GM18498 (cell line): ENCODE data around the gene PUS10.

Experiments used
- ATAC-seq: cut with Tn5 transposase; IDR thresholded peaks from one replicate; pipeline ENCODE4 v1.9.1; 2021; ENCODE audit warnings: mild to moderate bottlenecking, moderate library complexity; ENCODE audit not compliant: unreplicated experiment

Gene PUS10

DNA sequence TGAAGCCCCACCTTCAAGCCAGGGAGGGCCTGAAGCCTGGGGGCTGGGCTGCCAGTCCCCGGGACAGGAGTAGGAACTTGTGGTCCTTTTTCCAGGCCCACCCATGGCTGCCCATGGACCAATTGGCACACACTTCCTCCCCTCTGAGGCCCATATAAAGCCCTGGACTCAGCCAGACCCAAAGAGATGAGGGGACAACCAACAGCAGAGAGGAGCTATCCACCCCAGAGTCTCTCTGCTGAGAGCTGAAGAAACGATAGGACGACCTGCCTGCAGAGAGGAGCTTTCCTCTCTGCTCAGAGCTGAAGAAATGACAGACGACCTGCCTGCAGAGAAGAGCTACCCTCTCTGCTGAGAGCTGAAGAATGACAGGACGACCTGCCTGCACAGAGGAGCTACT, 44.4 kb downstream of the PUS10 start:
- ATAC-seq: no peak

- no peak for ATAC-seq
These were observed 45.0 kb downstream of the PUS10 start for GRCh38 chr2:60972889-60973656.

GRCh38 chr2:60966507-60967405, 51.3 kb downstream of the PUS10 start:
- ATAC-seq: peak; percentile 79

- no peak for ATAC-seq
These were observed 52.6 kb downstream of the PUS10 start for GRCh38 chr2:60965499-60965785.

DNA sequence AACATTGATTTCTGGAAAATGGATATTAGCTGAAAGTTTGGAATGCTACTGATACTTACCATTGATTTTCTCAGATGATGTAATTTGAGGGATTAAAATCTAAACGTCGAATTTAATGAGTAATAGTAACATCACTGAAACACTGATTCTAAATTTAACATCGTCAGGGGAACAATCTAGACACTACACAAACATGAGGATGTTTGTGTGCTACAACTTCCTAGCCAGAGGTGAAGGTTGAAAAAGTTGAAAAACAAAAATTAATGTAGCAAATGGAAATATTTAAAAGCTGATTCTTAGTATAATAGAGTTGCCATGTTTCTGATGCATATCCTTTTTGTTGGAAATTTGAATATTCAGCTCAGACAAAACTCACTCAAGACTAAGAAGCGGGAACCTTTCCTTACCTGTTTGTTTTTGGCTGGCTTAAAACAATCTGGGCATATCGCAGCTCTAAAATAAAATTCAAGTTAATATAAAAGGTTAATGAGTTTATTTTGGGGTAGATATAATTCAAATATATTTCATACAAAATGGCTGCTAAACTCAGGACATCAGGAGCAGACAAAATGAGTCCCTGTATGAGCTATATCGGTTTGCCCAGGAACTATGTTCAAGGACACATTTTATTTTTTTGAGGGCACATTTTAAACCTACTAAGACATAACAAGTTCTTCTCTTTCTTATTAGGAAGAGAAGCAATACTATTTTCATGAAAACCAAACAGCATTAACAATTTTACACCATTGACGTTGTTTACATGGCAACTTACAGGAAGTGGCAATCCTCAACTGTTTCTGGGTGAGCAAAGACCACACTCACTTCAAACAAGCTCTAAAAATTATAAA, 53.2 kb downstream of the PUS10 start:
- no peak for ATAC-seq

DNA sequence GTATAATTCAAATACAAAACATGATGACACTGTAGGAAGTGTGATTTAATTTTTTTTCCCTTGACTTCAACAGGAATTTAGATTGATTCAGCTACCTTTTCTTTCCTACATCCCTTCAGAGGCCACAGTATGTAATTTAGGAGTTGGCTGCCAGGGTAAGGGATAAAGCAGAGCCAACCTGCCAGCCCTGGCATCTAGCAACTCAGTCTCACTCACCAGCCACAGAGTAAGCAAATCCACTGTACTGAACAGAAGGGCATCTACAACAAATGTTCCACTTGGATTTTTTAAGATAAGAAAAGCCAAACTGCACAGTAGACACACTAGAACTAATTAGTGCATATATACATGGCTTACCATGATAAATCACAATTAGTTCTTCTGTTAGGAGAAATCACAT, 54.9 kb downstream of the PUS10 start:
- no peak for ATAC-seq

DNA sequence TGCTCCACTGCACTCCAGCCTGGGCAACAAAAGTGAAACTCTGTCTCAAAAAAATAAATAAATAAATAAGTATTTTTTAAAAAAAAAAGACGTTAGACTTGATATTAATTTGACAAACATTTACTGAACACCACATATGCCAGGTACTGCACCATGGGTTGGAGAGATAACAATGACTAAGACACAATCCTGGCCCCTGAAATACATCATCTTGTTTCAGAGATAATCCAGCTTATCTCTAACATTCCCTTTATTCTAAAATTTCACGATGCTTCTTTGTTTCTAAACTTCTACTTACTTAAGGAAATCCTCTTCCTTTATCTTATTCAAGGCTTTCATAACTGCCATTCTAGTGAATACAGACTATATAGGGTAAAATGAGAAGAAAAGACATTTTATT, 55.5 kb downstream of the PUS10 start:
- ATAC-seq: no peak

DNA sequence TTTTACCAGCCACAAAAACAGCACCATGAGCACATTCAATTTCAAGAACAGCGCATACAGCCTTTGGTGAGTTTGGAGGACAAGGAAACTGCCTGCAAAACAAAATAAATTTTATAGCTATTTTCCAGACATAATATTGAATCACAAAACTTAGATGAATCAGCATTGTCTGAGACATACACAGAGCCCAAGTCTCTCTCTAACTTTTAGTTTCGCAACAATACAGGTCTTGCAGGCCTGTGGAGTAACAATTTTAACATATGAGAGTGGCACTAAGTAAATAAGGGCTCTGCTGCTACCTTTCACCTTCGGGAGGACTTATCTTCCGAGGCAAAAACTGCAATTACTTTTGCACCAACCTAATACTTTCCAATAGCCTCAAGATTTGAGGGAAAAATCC, 56.6 kb downstream of the PUS10 start:
- no peak for ATAC-seq

- no peak for ATAC-seq
These were observed 57.3 kb downstream of the PUS10 start for GRCh38 chr2:60960706-60961105.

DNA sequence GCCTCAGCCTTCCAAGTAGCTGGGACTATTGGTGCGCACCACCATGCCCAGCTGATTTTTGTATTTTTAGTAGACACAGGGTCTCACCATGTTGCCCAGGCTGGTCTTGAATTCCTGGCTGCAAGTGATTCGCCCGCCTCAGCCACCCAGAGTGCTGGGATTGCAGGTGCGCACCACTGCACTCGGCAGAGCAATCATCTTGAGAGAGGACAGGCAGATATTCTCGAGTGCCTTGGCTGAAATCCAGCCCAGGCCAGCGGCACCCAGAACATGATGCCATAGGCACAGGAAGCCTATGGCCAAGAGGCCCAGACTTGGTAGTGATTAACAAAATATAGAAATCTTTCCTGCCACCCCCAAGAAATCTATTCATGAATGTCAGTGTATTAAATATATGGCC, 58.6 kb downstream of the PUS10 start:
- no peak for ATAC-seq

DNA sequence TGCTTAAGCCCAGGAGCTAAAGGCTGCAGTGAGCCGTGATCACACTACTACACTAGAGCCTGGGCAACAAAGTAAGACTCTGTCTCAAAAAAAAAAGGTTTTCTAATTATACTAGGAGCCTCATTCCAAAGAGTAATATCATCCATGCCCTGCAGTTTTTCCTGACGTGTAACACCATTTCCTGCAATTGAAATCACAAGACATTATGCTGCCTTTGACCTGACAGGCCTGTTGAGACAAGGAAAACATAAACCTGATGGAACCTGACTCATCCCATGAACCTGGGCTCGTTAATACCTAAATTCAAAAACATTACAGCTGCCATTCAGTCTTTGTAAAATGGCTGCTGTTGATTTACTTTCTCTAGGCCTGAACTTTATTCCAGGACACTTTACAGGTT, 59.3 kb downstream of the PUS10 start:
- no peak for ATAC-seq

DNA sequence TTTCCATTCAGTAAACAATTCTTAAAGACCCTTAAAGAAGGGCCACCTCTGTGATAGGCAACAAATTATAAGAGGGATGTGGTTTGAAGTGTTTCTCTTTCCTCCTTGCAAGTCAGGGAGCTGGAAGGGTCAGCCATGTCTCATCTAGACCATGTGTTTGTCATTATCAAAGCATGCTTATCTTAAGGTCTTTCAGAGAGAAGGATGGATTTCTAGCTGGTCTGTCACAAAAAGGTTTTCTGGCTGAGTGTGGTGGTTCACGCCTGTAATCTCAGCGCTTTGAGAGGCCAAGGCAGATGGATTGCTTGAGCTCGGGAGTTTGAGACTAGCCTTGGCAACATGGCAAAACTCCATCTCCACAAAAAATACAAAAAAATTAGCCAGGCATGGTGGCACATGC, 59.7 kb downstream of the PUS10 start:
- no peak for ATAC-seq

GRCh38 chr2:60957643-60958042, 60.4 kb downstream of the PUS10 start:
- no peak for ATAC-seq

DNA sequence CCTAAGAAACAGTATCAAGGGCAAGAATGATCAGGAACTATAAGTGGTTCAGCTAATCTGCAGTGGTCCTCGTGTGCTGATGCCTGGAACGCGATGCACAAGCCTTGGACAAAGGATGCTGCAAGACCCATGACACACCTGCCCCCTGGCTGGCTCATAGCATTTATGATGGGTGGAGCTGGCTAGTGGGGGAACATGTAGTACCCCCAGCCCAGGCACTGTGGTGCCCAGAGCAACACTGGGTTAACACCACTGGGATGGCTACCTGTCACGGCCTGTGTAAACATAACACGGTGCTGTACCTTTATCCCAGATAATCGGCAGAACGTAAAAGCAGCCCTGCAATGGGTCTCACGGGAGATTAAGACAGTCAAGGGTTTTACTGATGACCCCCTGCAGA, 60.8 kb downstream of the PUS10 start:
- ATAC-seq: no peak

DNA sequence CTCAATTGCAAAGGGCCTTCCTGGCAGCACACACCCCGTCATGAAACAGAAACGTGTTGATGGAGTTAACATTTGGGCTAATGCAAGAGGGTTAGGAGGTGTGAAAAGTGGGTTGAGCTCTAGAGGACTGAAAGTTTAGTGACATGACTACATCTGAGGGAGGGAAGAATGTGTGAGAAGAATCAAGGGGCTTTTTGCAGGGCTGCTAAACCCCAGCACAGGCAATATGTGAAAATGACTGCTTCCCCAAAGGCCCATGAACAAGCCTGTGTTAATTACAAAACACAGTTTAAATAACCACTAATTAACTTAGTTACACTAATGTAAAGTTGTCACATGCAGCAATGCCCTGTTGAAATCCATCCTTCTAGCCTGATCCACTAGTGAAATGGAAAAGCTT, 63.9 kb downstream of the PUS10 start:
- peak; percentile 80 for ATAC-seq

DNA sequence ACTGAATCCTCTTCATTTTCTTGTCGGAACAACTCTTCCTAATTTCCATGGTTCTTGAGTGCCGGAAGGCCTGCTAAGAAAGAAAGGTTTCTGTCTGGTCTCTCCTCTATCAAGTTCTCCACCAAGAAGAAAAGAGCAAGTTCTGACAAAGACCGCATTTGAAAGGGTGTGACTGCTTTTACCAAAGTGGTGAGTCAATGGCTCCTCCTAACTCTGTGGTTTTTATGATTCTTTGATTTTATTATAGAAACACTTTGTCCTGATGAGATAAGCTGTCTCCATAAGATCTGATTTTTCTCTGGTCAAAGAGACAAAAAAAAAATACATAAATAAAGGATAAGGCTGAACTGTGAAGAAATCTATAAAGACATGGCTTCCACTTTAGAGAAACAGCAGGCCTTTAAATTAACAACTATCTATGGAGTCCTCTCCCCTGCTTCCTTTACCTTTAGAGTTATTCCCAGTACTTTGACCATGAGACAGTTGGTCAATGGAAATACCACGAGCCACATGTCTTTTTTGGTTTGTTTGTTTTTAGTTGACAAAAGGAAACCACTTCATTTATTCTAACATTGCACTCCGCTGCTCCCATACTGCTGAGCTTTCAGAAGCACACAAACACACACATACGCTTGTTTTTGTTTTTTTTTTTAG, 69.0 kb downstream of the PUS10 start:
- ATAC-seq: no peak

DNA sequence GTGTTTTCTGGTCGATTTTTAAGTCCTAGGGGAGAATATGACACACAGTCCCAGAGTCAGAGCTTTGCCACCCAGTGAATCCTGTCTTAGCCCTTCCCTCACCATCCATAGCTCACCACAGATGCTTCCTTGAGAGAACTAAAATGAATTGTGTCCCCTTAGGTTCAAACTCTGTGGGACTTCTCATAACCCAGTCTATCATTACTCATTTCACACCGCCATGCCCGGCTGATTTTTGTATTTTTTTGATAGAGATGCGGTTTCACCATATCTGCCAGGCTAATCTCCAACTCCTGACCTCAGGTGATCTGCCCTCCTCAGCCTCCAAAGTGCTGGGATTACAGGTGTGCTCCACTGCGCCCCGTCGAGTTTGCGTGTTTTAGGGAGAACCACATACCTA, 69.9 kb downstream of the PUS10 start:
- ATAC-seq: no peak

GRCh38 chr2:60947056-60947455, 71.0 kb downstream of the PUS10 start:
- ATAC-seq: no peak

DNA sequence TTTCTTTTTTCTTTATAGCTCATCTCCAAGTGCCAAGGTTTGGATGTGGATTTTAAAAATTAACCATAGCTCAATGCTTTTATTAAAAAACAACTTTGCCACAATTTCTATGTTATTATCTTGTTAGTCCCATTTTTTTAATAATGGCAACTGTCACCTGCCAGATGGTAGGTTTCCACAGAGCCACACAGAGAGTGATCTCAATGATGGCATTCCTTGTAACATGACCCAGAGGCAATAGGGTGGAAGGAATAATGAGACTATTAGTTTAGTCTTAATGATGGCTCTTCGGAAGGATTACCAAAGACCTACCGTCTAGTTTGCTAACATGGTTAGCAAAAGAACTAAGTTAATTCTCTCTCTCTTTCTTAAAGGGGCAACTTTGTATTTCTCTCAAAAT, 72.7 kb downstream of the PUS10 start:
- no peak for ATAC-seq

GRCh38 chr2:60939622-60940021, 78.4 kb downstream of the PUS10 start:
- ATAC-seq: no peak

DNA sequence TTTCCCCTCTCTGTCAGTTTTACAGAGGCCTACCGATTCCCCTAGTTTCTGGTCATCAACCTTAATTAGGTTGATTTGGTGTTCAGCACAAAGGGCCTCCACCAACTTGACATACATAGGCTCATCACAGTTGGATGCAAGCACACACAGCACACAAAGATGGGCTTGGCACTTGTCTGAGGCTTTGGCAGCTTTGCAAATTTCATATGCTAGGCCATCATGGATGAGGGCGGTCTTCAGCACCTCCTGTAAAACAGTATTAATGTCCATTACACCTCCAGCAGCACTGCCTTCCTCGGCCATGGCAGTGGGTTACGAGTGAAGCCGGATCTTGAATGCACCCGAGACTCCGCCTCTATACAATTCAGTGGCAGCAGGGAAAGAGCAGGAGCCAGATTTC, 79.8 kb downstream of the PUS10 start:
- ATAC-seq: no peak
